ENCODE measurements around the gene PTPN9.

Gene PTPN9

DNA sequence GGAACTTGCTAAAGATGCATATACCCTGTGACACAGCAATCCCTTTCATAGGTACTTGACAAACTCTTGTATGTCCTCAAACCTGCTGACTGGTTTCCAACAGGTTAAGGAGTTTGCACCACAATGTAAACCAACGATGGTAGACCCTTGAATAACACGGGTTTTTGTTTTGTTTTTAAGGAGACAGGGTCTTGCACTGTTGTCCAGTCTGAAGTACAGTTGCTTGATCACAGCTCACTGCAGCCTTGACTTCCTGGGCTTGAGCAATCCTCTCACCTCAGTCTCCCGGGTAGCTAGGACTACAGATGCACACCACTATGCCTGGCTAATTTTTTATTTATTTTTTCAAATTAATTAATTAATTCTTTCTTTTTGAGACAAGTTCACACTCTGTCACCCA lies 151.0 kb downstream of the PTPN9 start:
- TF ChIP-seq, protein P1, sequence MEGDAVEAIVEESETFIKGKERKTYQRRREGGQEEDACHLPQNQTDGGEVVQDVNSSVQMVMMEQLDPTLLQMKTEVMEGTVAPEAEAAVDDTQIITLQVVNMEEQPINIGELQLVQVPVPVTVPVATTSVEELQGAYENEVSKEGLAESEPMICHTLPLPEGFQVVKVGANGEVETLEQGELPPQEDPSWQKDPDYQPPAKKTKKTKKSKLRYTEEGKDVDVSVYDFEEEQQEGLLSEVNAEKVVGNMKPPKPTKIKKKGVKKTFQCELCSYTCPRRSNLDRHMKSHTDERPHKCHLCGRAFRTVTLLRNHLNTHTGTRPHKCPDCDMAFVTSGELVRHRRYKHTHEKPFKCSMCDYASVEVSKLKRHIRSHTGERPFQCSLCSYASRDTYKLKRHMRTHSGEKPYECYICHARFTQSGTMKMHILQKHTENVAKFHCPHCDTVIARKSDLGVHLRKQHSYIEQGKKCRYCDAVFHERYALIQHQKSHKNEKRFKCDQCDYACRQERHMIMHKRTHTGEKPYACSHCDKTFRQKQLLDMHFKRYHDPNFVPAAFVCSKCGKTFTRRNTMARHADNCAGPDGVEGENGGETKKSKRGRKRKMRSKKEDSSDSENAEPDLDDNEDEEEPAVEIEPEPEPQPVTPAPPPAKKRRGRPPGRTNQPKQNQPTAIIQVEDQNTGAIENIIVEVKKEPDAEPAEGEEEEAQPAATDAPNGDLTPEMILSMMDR (conservative IDR thresholded peaks at IDR 0.05; ENCODE audit: low read depth, low read length) = no peak
- no peak for DNase-seq (ENCODE audit: low read depth)
- H3K4me3 ChIP-seq (ENCODE audit: low read depth, low read length) = no peak overlapping the region

DNA sequence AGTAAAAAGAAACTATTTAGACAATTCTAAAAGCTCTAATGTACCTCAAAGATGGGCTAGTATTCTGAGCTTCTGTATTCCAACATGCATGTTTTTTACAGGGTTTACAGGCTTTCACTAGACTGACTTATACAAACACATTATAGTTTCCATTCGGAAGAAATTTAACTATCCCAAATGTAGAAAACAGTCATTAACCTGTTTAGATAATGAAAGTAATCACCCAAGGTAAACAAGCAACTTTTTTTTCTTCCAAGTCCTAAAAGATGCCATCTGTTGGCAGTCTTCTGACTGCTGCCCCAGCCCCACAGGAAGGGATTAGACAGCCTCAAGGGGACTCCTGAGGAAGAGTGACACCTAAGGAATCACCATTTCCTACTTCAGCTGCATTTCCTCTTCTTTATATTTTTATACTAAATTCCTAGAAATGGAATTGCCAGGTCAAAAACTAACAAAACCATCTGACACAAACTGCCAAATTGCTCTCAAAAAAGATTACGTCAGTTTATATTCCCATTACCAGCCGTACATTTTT lies 153.1 kb downstream of the PTPN9 start:
- no peak for DNase-seq (ENCODE audit: low read depth)
- TF ChIP-seq, protein P1 (conservative IDR thresholded peaks at IDR 0.05; ENCODE audit: low read depth, low read length) = no peak
- no peak overlapping the region for H3K4me3 ChIP-seq (ENCODE audit: low read depth, low read length)

DNA sequence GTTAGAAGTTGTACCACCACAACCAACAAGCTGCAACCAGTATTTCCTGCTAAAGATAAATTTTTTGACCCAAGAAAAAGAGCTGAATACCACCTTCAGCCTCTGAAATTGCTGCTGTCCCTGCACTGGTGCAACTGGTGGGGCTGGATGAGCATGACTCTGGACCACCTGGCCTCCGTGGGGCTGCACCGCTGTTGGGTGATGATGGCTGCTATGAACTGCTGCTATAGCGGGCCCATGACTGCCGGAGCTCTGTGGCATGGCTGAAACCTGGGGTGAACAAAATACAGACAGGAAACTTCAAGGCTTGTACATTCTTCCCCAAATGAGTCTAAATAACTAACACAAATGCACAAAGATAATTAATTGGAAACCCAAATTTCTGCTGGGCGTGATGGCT lies 156.6 kb downstream of the PTPN9 start:
- no peak overlapping the region for H3K4me3 ChIP-seq (ENCODE audit: low read depth, low read length)
- DNase-seq (ENCODE audit: low read depth) = no peak
- TF ChIP-seq, protein P1 (conservative IDR thresholded peaks at IDR 0.05; ENCODE audit: low read depth, low read length) = no peak

DNA sequence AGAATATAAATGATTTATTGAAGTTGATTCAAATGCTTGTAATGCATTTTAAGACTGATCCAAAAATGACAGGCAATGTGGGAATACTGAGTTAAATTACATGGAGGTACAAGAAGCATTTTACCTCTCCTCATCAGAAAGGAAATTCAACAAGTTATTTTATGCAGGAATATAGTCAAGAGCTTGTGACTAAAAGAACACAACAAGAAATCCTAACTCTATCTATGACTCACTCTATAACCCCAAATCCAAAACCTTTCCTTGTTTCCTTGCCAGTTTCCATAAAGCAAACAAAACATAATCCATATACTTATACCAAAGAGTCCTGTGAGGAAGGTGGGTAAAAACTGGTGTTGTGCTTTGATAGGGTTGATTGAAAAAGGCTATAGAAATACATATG lies 158.4 kb downstream of the PTPN9 start:
- no peak overlapping the region for H3K4me3 ChIP-seq (ENCODE audit: low read depth, low read length)
- peak; percentile 25 for DNase-seq (ENCODE audit: low read depth)
- TF ChIP-seq, protein P1 (conservative IDR thresholded peaks at IDR 0.05; ENCODE audit: low read depth, low read length) = no peak

DNA sequence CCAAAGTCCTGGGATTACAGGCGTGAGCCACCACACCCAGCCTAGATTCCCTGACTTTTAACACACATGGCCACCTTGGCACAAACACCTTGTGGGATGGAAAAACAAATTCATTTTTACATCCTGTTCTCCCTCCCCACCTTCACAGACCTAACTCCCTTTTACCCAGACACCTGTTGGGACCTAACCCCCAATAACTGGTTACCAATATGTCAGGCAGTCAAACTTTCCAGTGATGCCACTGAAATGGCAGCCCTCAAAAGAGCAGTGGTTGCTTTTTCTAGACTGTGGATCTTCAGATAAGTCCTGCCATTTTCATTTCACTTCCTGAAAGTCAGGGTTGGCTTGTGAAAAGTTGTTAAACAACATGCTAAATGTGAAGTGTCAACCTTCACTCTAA lies 162.5 kb downstream of the PTPN9 start:
- no peak for DNase-seq (ENCODE audit: low read depth)
- TF ChIP-seq, protein P1 (conservative IDR thresholded peaks at IDR 0.05; ENCODE audit: low read depth, low read length) = no peak

More for the DNA sequence above, 162.5 kb downstream of the PTPN9 start:
- no peak overlapping the region for H3K4me3 ChIP-seq (ENCODE audit: low read depth, low read length)

All from choroid plexus epithelial cell (primary cell).